GM21367 (cell line): Measurements from ENCODE around the gene CLMP.

Source experiments
- ATAC-seq: cut with Tn5 transposase; IDR thresholded peaks from one replicate; pipeline ENCODE4 v1.9.1; 2021; ENCODE audit not compliant: unreplicated experiment

CLMP gene

GRCh38 chr11:123191939-123192338 is 3.1 kb downstream of the CLMP start:
- ATAC-seq = no peak

GRCh38 chr11:123190518-123190917 is 4.5 kb downstream of the CLMP start:
- no peak for ATAC-seq

- no peak for ATAC-seq
These were observed 6.4 kb downstream of the CLMP start for GRCh38 chr11:123188508-123189165.

GRCh38 chr11:123187665-123188507 is 7.2 kb downstream of the CLMP start:
- no peak for ATAC-seq

- ATAC-seq = no peak
These were observed 7.8 kb downstream of the CLMP start for GRCh38 chr11:123187248-123187647.

- no peak for ATAC-seq
These were observed 8.8 kb downstream of the CLMP start for GRCh38 chr11:123186286-123186685.

- no peak for ATAC-seq
These were observed 9.7 kb downstream of the CLMP start for GRCh38 chr11:123185326-123185725.

- no peak for ATAC-seq
These were observed 10.5 kb downstream of the CLMP start for GRCh38 chr11:123184531-123184930.

GRCh38 chr11:123183391-123184099 is 11.5 kb downstream of the CLMP start:
- ATAC-seq = no peak

- ATAC-seq = no peak
These were observed 13.1 kb downstream of the CLMP start for GRCh38 chr11:123181767-123182500.

GRCh38 chr11:123181075-123181474 is 14.0 kb downstream of the CLMP start:
- no peak for ATAC-seq

GRCh38 chr11:123180574-123180973 is 14.5 kb downstream of the CLMP start:
- ATAC-seq = no peak

- no peak for ATAC-seq
These were observed 14.9 kb downstream of the CLMP start for GRCh38 chr11:123180166-123180565.

- ATAC-seq = no peak
These were observed 15.5 kb downstream of the CLMP start for GRCh38 chr11:123179586-123179985.

GRCh38 chr11:123178186-123178585 is 16.9 kb downstream of the CLMP start:
- ATAC-seq = no peak

GRCh38 chr11:123176785-123177184 is 18.3 kb downstream of the CLMP start:
- no peak for ATAC-seq

GRCh38 chr11:123174196-123175183 is 20.6 kb downstream of the CLMP start:
- no peak for ATAC-seq

- no peak for ATAC-seq
These were observed 21.2 kb downstream of the CLMP start for GRCh38 chr11:123173856-123174186.

GRCh38 chr11:123173040-123173855 is 21.8 kb downstream of the CLMP start:
- ATAC-seq = no peak
